Progenitor cell of endocrine pancreas (in vitro differentiated cells): Measurements from ENCODE around the gene RUFY3. TPM values are rescaled to one million over a fixed set of nuclear protein-coding genes. Genes with fewer than 3 reads are reported as not detected.
A peak's percentile ranks its signal among the peaks of the same experiment; 100 is the strongest.
"Not testable (repeated sequence)": the region's sequence is repeated elsewhere in the genome, so short reads cannot be mapped to it uniquely, and the experiment has no call there.

Experiments used
- DNase-seq: peaks from one replicate; pipeline ENCODE4 v3.0.0; 2021; ENCODE audit warnings: low spot score; ENCODE audit not compliant: unreplicated experiment
- H3K27ac Mint-ChIP-seq: 2 replicates; pipeline ENCODE4 v1.8.0; 2021; ENCODE audit warnings: mild to moderate bottlenecking, moderate library complexity, mixed read lengths
- H3K27me3 Mint-ChIP-seq: 2 replicates; pipeline ENCODE4 v1.8.0; 2021; ENCODE audit warnings: mixed read lengths
- H3K36me3 Mint-ChIP-seq: 2 replicates; pipeline ENCODE4 v1.8.0; 2022; ENCODE audit warnings: mixed read lengths; ENCODE audit not compliant: insufficient read depth
- H3K4me1 Mint-ChIP-seq: 2 replicates; pipeline ENCODE4 v1.8.0; 2021; ENCODE audit warnings: low read depth, mixed read lengths
- H3K4me3 Mint-ChIP-seq: 2 replicates; pipeline ENCODE4 v1.8.0; 2021; ENCODE audit warnings: low read depth, mild to moderate bottlenecking, moderate library complexity, mixed read lengths
- H3K9me3 Mint-ChIP-seq: 2 replicates; pipeline ENCODE4 v1.8.0; 2021; ENCODE audit warnings: low read depth, mixed read lengths
- total RNA-seq: library from RNA; stranded (reverse); gene quantifications from 2 replicates; pipeline ENCODE4 v1.2.1, GENCODE V29; 2021
- TF ChIP-seq, protein P1 (sequence below): fragments of 200-600 bp; sonication (generic); IDR thresholded peaks from one replicate; pipeline ENCODE4 v1.5.0; 2021; ENCODE audit warnings: antibody characterized with exemption, mild to moderate bottlenecking; ENCODE audit not compliant: unreplicated experiment

Gene RUFY3
- total RNA-seq, 1 donor from 2014 or later = 103 TPM

DNA sequence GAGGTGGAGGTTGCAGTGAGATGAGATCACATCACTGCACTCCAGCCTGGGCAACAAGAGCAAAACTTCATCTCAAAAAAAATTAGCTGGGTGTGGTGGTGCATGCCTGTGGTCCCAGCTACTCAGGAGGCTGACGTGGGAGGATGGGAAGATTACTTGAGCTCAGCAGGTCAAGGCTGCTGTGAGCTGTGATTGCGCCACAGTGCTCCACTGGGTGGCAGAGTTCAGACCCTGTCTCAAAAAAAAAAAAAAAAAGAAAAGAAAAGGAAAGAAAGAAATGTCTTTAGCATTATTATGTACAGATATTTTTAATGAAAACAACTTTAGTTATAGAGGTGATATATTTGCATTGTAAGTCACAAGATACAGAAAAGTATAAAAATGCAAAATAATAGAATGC, 14.2 kb downstream of the RUFY3 start:
- TF ChIP-seq, protein P1, sequence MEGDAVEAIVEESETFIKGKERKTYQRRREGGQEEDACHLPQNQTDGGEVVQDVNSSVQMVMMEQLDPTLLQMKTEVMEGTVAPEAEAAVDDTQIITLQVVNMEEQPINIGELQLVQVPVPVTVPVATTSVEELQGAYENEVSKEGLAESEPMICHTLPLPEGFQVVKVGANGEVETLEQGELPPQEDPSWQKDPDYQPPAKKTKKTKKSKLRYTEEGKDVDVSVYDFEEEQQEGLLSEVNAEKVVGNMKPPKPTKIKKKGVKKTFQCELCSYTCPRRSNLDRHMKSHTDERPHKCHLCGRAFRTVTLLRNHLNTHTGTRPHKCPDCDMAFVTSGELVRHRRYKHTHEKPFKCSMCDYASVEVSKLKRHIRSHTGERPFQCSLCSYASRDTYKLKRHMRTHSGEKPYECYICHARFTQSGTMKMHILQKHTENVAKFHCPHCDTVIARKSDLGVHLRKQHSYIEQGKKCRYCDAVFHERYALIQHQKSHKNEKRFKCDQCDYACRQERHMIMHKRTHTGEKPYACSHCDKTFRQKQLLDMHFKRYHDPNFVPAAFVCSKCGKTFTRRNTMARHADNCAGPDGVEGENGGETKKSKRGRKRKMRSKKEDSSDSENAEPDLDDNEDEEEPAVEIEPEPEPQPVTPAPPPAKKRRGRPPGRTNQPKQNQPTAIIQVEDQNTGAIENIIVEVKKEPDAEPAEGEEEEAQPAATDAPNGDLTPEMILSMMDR = peak; percentile 43
- not testable (repeated sequence) for H3K4me3 Mint-ChIP-seq, H3K36me3 Mint-ChIP-seq, H3K9me3 Mint-ChIP-seq, H3K27me3 Mint-ChIP-seq, DNase-seq, H3K27ac Mint-ChIP-seq
- H3K4me1 Mint-ChIP-seq = peaks cover 19% of the 10 kb centered on the region

GRCh38 chr4:70737006-70737405, 15.2 kb downstream of the RUFY3 start:
- Mint-ChIP-seq H3K4me1 (peaks cover 25% of the 10 kb centered on the region), H3K27ac (no peak overlapping the region)

GRCh38 chr4:70737409-70737808, 15.6 kb downstream of the RUFY3 start:
- TF ChIP-seq, protein P1 = no peak
- DNase-seq = no peak
- Mint-ChIP-seq H3K4me1 (peaks cover 30% of the 10 kb centered on the region), H3K4me3 (no peak overlapping the region), H3K36me3 (peaks cover 1% of the 10 kb centered on the region), H3K27me3 (no peaks in the 10 kb centered on the region), H3K27ac (no peak overlapping the region), H3K9me3 (no peaks in the 10 kb centered on the region)

More at GRCh38 chr4:70737006-70737405, 15.2 kb downstream of the RUFY3 start:
- H3K36me3 Mint-ChIP-seq = peaks cover 3% of the 10 kb centered on the region
- TF ChIP-seq, protein P1 = no peak
- no peak overlapping the region for H3K4me3 Mint-ChIP-seq
- no peaks in the 10 kb centered on the region for H3K9me3 Mint-ChIP-seq
- H3K27me3 Mint-ChIP-seq = no peaks in the 10 kb centered on the region
- DNase-seq = no peak

DNA sequence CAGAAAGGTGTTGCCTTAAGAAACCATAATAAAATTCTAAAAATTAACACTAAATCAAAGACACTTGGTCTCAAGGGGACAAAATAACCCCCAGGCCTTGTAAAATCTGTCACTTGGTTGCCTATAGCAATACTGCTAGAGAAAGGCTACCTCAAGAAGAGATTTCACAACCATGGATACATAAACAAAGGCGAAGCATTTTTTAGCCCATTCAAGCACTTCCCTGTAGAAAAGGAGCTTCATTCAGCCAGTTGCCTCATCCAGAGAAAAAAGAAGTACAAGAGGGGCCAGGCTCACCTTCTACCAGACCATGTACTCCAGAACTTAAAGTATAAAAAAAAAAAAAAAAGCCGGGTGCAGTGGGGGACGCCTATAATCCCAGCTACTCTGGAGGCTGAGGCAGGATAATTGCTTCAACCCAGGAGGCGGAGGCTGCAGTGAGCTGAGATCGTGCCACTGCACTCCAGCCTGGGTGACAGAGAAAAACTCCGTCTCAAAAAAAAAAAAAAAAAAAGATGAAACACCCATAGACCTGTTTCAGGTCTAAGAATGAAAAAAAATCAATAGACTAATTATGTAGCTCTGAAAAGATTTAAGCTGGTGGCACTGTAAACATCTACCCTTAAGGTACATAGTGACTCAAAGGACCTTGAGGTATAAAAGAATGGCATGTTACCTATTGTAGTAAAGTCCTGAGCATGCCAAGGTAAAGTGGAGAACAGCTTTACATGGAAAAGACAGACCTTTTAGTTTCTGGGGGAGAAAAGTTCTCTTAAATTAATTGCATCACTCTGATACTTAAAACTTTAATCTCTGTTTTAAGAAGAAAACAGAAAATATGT, 18.0 kb downstream of the RUFY3 start:
- Mint-ChIP-seq H3K36me3 (no peaks in the 10 kb centered on the region), H3K4me3 (no peak overlapping the region), H3K27ac (no peak overlapping the region), H3K9me3 (no peaks in the 10 kb centered on the region), H3K4me1 (peaks cover 25% of the 10 kb centered on the region), H3K27me3 (no peaks in the 10 kb centered on the region)
- TF ChIP-seq, protein P1 = no peak
- DNase-seq = no peak

GRCh38 chr4:70741867-70742658, 20.3 kb downstream of the RUFY3 start:
- Mint-ChIP-seq H3K36me3 (no peaks in the 10 kb centered on the region), H3K4me3 (no peak overlapping the region), H3K27ac (no peak overlapping the region), H3K4me1 (peaks cover 21% of the 10 kb centered on the region), H3K27me3 (no peaks in the 10 kb centered on the region), H3K9me3 (no peaks in the 10 kb centered on the region)
- TF ChIP-seq, protein P1 = no peak
- no peak for DNase-seq
